Jurkat, Clone E6-1 (cell line): ENCODE results near the gene SCRN2. TPM values are rescaled to one million over a fixed set of nuclear protein-coding genes. Genes with fewer than 3 reads are reported as not detected.
A peak's percentile ranks its signal among the peaks of the same experiment; 100 is the strongest.

Experiments used
- DNase-seq: peaks from one replicate; pipeline ENCODE4 v3.0.0-alpha.2; 2011; ENCODE audit warnings: low read depth, low spot score
- H3K4me3 ChIP-seq: 2 replicates; pipeline ENCODE4 v1.5.1; 2011; ENCODE audit warnings: mild to moderate bottlenecking, low read length, control low read depth, moderate library complexity
- polyA plus RNA-seq: library from polyadenylated mRNA; unstranded; fragments of >200 nt; gene quantifications from one replicate; pipeline ENCODE4 v1.2.1, GENCODE V29; 2012; ENCODE audit warnings: missing spikeins; ENCODE audit not compliant: insufficient read length, insufficient read depth

The SCRN2 gene
- polyA plus RNA-seq: 50.8 TPM

DNA sequence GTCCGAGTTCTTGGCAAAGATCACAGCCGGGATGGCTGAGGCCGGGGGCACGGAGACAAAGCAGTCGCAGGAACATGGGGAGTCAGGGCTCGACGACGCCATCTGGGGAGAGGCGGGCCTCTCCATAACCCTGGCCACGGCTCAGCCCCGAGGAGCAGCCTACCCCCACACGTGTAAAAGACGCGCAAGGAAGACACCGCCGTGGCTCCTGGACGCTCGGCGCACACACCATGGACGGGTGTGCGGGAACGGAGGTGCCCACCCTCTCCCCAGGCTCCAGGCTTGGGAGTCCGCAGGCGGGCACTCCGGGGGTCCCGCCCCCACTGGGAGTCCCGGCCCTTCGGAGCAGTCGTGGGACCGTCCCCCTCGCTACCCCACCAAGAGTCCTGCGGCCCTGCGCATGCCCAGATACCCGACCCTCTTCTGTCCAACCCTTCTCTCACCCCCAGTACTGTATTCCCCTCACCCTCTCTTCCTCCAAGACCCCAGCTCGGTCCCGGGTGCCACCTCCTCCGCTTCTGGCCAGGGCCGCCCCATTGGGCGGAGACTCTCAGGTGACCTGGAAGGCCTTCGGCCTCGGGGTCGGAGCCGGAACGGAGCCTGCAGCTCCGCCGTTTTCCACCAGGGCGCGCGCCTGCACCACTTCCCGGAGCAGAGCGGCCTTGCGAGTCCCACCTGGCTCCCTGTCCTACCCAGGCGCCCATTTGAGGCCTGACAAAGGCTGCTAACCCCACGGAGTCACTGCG is at the start of gene SCRN2:
SCRN2 (minus strand) TSS at position 532 of the 746 bp plus-strand sequence; CDS start at position 102, 430 bp downstream.
- H3K4me3 ChIP-seq: peak within 1 kb of the TSS; percentile 81
- peak; percentile 74 for DNase-seq

GRCh38 chr17:47889734-47890529 is 48.9 kb upstream of the SCRN2 start:
- peak; percentile 75 for DNase-seq
- H3K4me3 ChIP-seq: no peak overlapping the region

DNA sequence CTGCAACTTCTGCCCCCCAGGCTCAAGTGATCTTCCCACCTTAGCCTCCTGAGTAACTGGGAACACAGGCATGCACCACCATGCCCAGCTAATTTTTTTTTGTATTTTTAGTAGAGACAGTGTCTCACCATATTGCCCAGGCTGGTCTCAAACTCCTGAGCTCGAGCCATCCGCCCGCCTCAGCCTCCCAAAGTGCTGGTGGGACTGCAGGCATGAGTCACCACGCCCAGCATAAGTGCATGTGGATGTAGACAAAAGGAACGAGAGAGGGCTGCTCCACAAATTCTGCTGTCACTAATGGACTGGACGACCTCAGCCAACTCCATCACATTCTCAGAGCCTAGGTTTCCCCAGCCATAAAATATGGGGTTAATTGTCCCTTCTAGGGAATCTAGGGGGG is 47.2 kb upstream of the SCRN2 start:
- DNase-seq: no peak
- H3K4me3 ChIP-seq: no peak overlapping the region

DNA sequence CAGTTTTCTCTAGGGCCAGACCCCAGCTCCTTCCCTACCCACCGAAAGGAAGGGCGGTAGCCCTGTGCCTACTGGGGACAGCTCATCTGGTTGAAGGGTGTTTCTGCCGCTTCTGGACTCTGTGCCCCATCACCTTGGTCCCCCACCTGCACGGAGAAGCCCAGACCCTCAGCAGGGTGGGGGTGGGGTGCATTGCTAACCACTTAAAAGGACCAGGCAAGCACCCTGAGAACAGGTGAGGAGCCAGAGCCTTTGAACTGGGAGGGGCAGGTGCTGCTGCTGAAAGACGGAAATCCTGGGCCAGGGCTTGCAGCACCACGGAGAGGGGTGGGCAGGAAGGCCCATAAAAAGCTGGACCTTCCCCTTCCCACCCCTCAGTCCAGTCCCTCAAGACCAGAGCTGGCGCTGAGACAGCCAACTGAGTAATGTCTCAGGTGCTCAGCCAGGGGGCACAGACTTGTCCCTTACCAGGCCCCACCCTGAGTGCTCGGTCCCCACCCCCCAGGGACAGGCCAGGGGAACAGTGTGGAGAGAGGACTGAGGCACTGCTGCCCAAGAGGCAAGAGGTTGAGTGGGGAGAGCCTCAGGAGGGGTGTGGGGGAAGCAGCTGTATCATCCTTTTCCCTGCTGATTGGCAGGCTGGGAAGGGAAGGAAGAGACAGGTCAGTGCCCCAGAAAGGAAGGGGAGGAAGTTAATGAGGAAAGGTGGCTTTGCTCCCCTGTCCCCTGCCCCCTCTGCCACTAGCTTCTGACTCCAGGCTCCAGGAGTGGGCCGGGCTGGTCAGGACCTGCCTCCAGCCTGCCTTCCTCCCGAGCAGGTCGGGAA is 44.0 kb upstream of the SCRN2 start:
- DNase-seq: peak; percentile 44

DNA sequence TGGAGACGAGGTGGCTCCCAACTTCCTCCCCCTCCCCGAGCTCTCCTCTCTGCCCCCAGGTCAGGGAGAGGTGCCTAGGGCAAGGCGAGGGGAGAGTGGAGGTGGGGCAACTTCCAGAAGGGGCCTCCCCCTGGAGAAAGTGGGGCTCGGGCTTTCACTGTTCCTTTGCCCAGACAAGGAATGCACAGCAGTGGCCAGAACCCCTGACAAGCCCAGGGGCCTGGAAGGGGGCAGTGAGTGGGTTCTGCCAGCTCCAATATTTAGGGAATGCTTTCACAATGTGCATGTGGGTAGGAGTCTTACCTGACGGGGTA is 43.3 kb upstream of the SCRN2 start:
- DNase-seq: no peak

More for the DNA sequence above, 44.0 kb upstream of the SCRN2 start:
- H3K4me3 ChIP-seq: no peak overlapping the region

GRCh38 chr17:47883589-47884426 is 42.7 kb upstream of the SCRN2 start:
- DNase-seq: no peak

More for the DNA sequence above, 43.3 kb upstream of the SCRN2 start:
- no peak overlapping the region for H3K4me3 ChIP-seq

GRCh38 chr17:47882695-47883588 is 41.9 kb upstream of the SCRN2 start:
- H3K4me3 ChIP-seq: no peak overlapping the region
- DNase-seq: no peak

More at GRCh38 chr17:47883589-47884426, 42.7 kb upstream of the SCRN2 start:
- no peak overlapping the region for H3K4me3 ChIP-seq

DNA sequence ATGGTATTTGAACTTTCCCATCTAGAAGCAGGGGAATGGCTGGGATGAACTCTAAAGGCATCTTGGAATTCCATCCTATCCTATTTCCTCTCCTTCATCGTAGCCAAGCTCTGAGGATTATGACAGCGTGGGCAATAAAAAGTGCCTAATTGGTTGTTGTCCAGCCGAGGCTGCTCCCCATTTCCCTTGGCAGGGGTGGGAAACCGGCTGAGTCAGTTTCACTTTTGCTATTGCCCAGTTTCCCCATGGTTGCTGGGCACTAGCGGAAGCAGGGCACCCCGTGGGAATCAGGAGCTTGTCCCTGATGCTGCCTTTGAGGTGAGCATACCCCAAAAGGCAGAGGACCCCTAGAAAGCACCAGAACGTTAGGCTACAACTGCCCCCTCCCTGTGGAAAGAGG is 41.2 kb upstream of the SCRN2 start:
- H3K4me3 ChIP-seq: no peak overlapping the region
- no peak for DNase-seq

- DNase-seq: no peak
- H3K4me3 ChIP-seq: no peak overlapping the region
Measured at GRCh38 chr17:47879776-47880454, 38.8 kb upstream of the SCRN2 start.

- no peak overlapping the region for H3K4me3 ChIP-seq
- DNase-seq: no peak
Measured at GRCh38 chr17:47879028-47879585, 38.0 kb upstream of the SCRN2 start.

GRCh38 chr17:47878203-47879027 is 37.3 kb upstream of the SCRN2 start:
- H3K4me3 ChIP-seq: no peak overlapping the region

GRCh38 chr17:47877368-47878034 is 36.4 kb upstream of the SCRN2 start:
- H3K4me3 ChIP-seq: no peak overlapping the region
- no peak for DNase-seq

More at GRCh38 chr17:47878203-47879027, 37.3 kb upstream of the SCRN2 start:
- no peak for DNase-seq

DNA sequence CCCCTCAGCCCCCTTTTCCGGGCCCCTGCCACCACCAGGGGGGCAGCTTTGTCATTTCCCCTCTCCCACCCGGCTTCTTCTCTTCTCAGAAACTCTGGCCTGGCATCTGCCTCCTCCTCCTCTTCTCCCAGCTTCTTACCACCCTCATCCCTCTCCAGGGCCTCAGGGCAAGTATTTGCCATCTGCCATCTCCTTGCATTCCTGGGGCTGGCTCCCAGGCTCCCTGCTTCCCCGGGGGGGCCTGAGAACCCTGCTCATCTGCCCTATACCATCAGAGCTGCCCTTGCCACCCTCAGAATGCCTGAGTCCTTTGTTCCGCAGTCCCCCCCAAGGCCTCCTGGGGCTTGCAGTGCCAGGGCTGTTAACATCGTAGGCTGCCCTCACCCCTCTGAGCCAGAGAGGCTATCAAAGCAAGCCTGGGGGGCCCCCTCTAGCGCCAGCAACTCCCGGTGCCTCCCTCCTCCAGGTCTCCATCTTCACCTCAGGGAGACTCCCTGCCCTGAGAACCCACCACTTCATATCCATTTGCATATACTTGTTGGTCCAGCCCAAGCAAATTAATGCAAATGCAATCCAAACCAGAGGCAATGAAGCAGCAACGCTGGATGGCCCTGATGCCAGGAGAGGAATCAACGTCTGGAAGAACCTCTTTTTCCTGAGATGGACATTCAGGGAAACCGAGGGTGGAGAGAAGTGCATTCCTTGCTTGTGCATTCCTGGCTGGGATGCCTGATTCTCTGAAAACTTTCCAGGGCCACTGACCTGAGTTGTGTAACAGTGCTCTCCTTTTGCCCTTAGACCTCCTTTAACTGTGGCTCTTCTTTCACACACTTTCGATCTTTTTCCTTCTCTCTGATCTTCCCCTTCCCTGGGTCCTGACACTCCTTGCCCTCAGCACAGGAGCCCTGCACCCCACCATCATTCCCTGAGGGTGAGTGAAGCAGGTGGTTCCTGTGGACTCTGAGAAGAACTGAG is 34.2 kb upstream of the SCRN2 start:
- H3K4me3 ChIP-seq: no peak overlapping the region
- no peak for DNase-seq
